Subcutaneous abdominal adipose tissue (tissue), 5 donors: ENCODE data around the gene TMEM80.
A peak's percentile ranks its signal among the peaks of the same experiment; 100 is the strongest.

Source experiments
- H3K27ac ChIP-seq: one replicate; pipeline ENCODE4 v1.7.0; 2013; ENCODE audit warnings: low read depth, mild to moderate bottlenecking, inconsistent platforms, low read length, moderate library complexity
- H3K27me3 ChIP-seq, 5 donors: one replicate each; pipeline ENCODE4 v1.7.0; 2013; ENCODE audit warnings: low read length in 5 of 5, inconsistent platforms in 1 of 5; ENCODE audit not compliant: control insufficient read depth in 5 of 5, insufficient read depth in 4 of 5
- H3K36me3 ChIP-seq, 5 donors: one replicate each; pipeline ENCODE4 v1.7.0; 2013; ENCODE audit warnings: low read length in 5 of 5; ENCODE audit not compliant: control insufficient read depth in 5 of 5, insufficient read depth in 5 of 5
- H3K4me1 ChIP-seq, 5 donors: one replicate each; pipeline ENCODE4 v1.7.0; 2013; ENCODE audit warnings: low read length in 5 of 5, mild to moderate bottlenecking in 3 of 5, moderate library complexity in 1 of 5; ENCODE audit not compliant: control insufficient read depth in 5 of 5, insufficient read depth in 5 of 5
- H3K4me3 ChIP-seq, 5 donors: one replicate each; pipeline ENCODE4 v1.7.0; 2013; ENCODE audit warnings: low read length in 5 of 5, low read depth in 1 of 5
- H3K9ac ChIP-seq, 5 donors: one replicate each; pipeline ENCODE4 v1.7.0; 2013; ENCODE audit warnings: low read length in 5 of 5, mild to moderate bottlenecking in 4 of 5, moderate library complexity in 3 of 5
- H3K9me3 ChIP-seq, 5 donors: one replicate each; pipeline ENCODE4 v1.7.0; 2013; ENCODE audit warnings: low read length in 5 of 5; ENCODE audit not compliant: control insufficient read depth in 5 of 5
- donor health status: healthy.
- donor health status: healthy.
- donor health status: healthy.
- donor health status: healthy.
- donor health status: healthy.

TMEM80 gene

GRCh38 chr11:657691-658126 is 37.9 kb upstream of the TMEM80 start:
- Histone ChIP-seq H3K27ac (no peak overlapping the region), H3K4me3 (no peak overlapping the region), H3K9ac (no peak overlapping the region), H3K27me3 (no peaks in the 10 kb centered on the region), H3K4me1 (peaks cover 0 to 9% (median 0%) of the 10 kb centered on the region in 5 donors), H3K9me3 (no peaks in the 10 kb centered on the region), H3K36me3 (peaks cover 0 to 56% (median 30%) of the 10 kb centered on the region in 5 donors)

GRCh38 chr11:659532-660085 is 36.0 kb upstream of the TMEM80 start:
- H3K9ac ChIP-seq, result no peak overlapping the region
- no peaks in the 10 kb centered on the region for H3K27me3 ChIP-seq
- no peaks in the 10 kb centered on the region for H3K9me3 ChIP-seq
- no peak overlapping the region for H3K4me3 ChIP-seq
- H3K36me3 ChIP-seq, result peaks cover 0 to 52% (median 27%) of the 10 kb centered on the region in 5 donors
- peaks cover 0 to 9% (median 0%) of the 10 kb centered on the region in 5 donors for H3K4me1 ChIP-seq
- H3K27ac ChIP-seq, result no peak overlapping the region

- Histone ChIP-seq H3K9me3 (no peaks in the 10 kb centered on the region), H3K27ac (no peak overlapping the region), H3K9ac (no peak overlapping the region), H3K36me3 (peaks cover 0 to 47% (median 24%) of the 10 kb centered on the region in 5 donors), H3K4me3 (no peak overlapping the region), H3K27me3 (no peaks in the 10 kb centered on the region), H3K4me1 (peaks cover 0 to 12% (median 2%) of the 10 kb centered on the region in 5 donors)
Measured at GRCh38 chr11:660281-660680, 35.3 kb upstream of the TMEM80 start.

- Histone ChIP-seq H3K9ac (no peak overlapping the region), H3K36me3 (peaks cover 0 to 48% (median 26%) of the 10 kb centered on the region in 5 donors), H3K27ac (no peak overlapping the region), H3K27me3 (no peaks in the 10 kb centered on the region), H3K4me3 (no peak overlapping the region), H3K4me1 (peaks cover 3 to 18% (median 8%) of the 10 kb centered on the region in 5 donors), H3K9me3 (no peaks in the 10 kb centered on the region)
Measured at GRCh38 chr11:660681-661444, 34.8 kb upstream of the TMEM80 start.

GRCh38 chr11:662689-663274 is 32.8 kb upstream of the TMEM80 start:
- H3K36me3 ChIP-seq, result peaks cover 0 to 40% (median 25%) of the 10 kb centered on the region in 5 donors
- H3K9me3 ChIP-seq, result no peaks in the 10 kb centered on the region
- no peak overlapping the region for H3K27ac ChIP-seq
- H3K4me3 ChIP-seq, result no peak overlapping the region
- H3K4me1 ChIP-seq, result peaks cover 3 to 18% (median 11%) of the 10 kb centered on the region in 5 donors
- no peaks in the 10 kb centered on the region for H3K27me3 ChIP-seq
- no peak overlapping the region for H3K9ac ChIP-seq

- Histone ChIP-seq H3K4me3 (peak overlapping the region in 1 of 5 donors; percentile 1), H3K4me1 (peaks cover 3 to 15% (median 11%) of the 10 kb centered on the region in 5 donors), H3K9ac (no peak overlapping the region), H3K27me3 (no peaks in the 10 kb centered on the region), H3K27ac (no peak overlapping the region), H3K36me3 (peaks cover 0 to 19% (median 15%) of the 10 kb centered on the region in 5 donors), H3K9me3 (no peaks in the 10 kb centered on the region)
Measured at GRCh38 chr11:665062-665703, 30.4 kb upstream of the TMEM80 start.

- H3K9me3 ChIP-seq, result no peaks in the 10 kb centered on the region
- peaks cover 0 to 16% (median 9%) of the 10 kb centered on the region in 5 donors for H3K36me3 ChIP-seq
- peaks cover 3 to 15% (median 11%) of the 10 kb centered on the region in 5 donors for H3K4me1 ChIP-seq
- no peak overlapping the region for H3K4me3 ChIP-seq
- H3K27me3 ChIP-seq, result no peaks in the 10 kb centered on the region
- H3K27ac ChIP-seq, result no peak overlapping the region
- peak overlapping the region in 1 of 5 donors; percentile 48 for H3K9ac ChIP-seq
Measured at GRCh38 chr11:665704-666281, 29.8 kb upstream of the TMEM80 start.

- H3K9ac ChIP-seq, result no peak overlapping the region
- no peaks in the 10 kb centered on the region for H3K27me3 ChIP-seq
- H3K27ac ChIP-seq, result no peak overlapping the region
- H3K36me3 ChIP-seq, result peaks cover 4 to 47% (median 33%) of the 10 kb centered on the region in 5 donors
- H3K4me1 ChIP-seq, result no peaks in the 10 kb centered on the region
- no peak overlapping the region for H3K4me3 ChIP-seq
- H3K9me3 ChIP-seq, result no peaks in the 10 kb centered on the region
Measured at GRCh38 chr11:673866-674265, 21.8 kb upstream of the TMEM80 start.

- no peak overlapping the region for H3K9ac ChIP-seq
- H3K9me3 ChIP-seq, result no peaks in the 10 kb centered on the region
- H3K4me1 ChIP-seq, result no peaks in the 10 kb centered on the region
- H3K36me3 ChIP-seq, result peaks cover 4 to 51% (median 34%) of the 10 kb centered on the region in 5 donors
- no peak overlapping the region for H3K4me3 ChIP-seq
- no peak overlapping the region for H3K27ac ChIP-seq
- H3K27me3 ChIP-seq, result no peaks in the 10 kb centered on the region
Measured at GRCh38 chr11:674406-674805, 21.2 kb upstream of the TMEM80 start.
